GM12874 (cell line): Measurements from ENCODE around the gene EFHC1.

Experiments
- TF ChIP-seq, protein P1 (sequence below): IDR thresholded peaks from 2 replicates; pipeline ENCODE4 v1.5.1; 2011; ENCODE audit warnings: low read depth, mild to moderate bottlenecking, control low read depth, low read length, moderate library complexity; ENCODE audit not compliant: insufficient read depth

Gene EFHC1

DNA sequence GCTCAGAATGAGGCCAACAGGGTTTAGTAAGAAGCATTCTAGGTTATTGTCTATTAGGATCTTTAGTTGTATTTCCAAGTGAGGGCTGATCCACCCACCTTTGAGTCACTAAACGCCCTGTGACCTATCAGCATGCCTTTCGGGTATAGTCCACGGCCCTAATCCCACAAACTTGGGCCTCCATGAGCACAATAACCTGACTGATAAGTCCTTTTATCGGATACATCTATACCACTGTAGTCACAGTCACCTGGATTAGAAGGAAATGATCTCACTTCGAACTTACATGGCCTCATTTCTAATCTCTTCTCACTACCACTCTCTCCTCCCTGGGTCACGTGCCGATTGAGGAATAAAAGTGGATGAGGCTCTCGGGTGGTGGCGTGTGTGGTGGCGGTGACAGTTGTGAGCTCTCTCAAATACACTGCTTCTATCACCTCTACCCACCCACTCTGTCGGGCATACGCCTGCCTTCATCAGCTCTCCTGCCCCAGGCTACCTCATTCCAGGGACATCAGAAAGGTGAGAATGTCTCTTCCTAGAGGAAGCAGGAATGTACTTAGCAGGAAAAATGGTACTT is 91.5 kb downstream of the EFHC1 start:
- TF ChIP-seq, protein P1, sequence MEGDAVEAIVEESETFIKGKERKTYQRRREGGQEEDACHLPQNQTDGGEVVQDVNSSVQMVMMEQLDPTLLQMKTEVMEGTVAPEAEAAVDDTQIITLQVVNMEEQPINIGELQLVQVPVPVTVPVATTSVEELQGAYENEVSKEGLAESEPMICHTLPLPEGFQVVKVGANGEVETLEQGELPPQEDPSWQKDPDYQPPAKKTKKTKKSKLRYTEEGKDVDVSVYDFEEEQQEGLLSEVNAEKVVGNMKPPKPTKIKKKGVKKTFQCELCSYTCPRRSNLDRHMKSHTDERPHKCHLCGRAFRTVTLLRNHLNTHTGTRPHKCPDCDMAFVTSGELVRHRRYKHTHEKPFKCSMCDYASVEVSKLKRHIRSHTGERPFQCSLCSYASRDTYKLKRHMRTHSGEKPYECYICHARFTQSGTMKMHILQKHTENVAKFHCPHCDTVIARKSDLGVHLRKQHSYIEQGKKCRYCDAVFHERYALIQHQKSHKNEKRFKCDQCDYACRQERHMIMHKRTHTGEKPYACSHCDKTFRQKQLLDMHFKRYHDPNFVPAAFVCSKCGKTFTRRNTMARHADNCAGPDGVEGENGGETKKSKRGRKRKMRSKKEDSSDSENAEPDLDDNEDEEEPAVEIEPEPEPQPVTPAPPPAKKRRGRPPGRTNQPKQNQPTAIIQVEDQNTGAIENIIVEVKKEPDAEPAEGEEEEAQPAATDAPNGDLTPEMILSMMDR: no peak

DNA sequence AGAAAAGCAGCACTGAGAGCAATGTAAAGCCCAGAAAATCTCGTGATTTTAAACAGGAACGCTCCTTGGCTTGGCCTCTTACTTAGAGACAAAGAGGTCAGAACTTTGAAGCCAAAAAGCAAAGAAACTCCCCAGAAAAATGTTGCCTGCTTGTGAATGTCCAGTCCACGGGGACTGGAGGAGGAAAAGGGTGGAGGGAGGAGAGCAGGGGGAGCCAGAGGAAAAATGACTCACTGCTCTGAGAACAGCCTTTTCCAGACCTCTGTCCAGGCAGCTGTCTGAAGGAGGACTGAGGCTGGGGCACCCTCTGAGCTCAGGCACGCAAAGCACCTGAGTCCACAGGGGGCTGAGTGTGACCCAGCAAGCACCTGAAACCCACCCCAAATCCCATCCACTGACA is 92.1 kb downstream of the EFHC1 start:
- TF ChIP-seq, protein P1: no peak

GRCh38 chr6:52513464-52513863 is 93.3 kb downstream of the EFHC1 start:
- TF ChIP-seq, protein P1: no peak

- TF ChIP-seq, protein P1: no peak
Observed at GRCh38 chr6:52513896-52514295, 93.8 kb downstream of the EFHC1 start.

- TF ChIP-seq, protein P1: no peak
Observed at GRCh38 chr6:52514514-52514913, 94.4 kb downstream of the EFHC1 start.

DNA sequence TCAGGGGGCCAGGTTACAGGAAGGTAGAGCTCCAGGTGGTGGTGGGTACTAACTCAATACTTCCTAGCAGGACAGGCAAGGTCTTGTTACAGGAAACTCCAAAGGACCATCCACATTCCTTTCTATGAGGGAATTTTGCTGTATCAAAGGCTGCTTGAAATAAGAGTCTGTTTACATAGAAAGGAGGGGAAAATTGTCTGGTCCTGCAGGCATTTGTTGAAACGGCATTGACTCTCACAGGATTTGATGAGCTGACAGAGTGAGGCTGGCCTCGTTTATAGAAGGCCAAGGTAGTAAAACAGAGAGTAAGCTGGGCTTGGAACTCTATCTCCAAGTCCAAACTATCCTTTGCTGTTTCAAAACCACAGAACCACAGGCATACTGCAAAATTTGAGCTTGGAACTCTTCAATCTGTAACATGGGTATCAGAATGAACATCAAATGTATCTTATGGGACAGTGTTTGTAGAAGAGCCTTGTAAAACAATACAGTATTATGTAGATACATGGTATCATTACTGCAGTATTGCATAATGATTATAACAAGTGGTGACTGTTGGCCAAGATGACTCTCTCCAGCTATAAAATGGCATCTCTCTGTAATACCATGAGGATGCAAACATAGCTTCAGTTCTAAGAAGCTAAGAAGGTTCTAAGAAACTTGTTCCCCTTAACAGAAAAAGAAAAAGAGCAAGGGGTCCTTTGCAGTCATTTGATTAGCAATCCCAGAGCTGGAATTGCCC is 95.2 kb downstream of the EFHC1 start:
- TF ChIP-seq, protein P1: no peak

- TF ChIP-seq, protein P1: no peak
Observed at GRCh38 chr6:52516269-52516668, 96.1 kb downstream of the EFHC1 start.
